Stimulated activated CD4-positive, alpha-beta T cell treated with anti-CD3 and anti-CD28 coated beads, Interleukin-4, amount 100 ng/mL, for 48 hours (primary cell): ENCODE measurements around the gene SEC23B.
"Not testable (repeated sequence)": the region's sequence is repeated elsewhere in the genome, so short reads cannot be mapped to it uniquely, and the experiment has no call there.

ENCODE experiments used
- DNase-seq, 2 donors: peaks; one replicate each; pipeline ENCODE4 v3.0.0-alpha.2; 2020; ENCODE audit warnings: low read depth in 2 of 2

Gene SEC23B

DNA sequence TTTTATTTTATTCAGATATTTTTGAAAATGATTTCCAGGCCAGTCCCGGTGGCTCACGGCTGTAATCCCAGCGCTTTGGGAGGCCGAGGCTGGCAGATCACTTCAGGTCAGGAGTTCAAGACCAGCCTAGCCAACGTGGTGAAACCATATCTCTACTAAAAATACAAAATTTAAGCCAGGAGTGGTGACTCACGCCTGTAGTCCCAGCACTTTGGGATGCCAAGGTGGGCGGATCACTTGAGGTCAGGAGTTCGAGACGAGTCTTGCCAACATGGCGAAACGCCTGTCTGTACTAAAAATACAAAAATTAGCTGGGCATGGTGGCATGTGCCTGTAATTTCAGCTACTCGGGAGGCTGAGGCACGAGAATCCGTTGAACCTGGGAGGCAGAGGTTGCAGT, 19.0 kb downstream of the SEC23B start:
- not testable (repeated sequence) for DNase-seq

DNA sequence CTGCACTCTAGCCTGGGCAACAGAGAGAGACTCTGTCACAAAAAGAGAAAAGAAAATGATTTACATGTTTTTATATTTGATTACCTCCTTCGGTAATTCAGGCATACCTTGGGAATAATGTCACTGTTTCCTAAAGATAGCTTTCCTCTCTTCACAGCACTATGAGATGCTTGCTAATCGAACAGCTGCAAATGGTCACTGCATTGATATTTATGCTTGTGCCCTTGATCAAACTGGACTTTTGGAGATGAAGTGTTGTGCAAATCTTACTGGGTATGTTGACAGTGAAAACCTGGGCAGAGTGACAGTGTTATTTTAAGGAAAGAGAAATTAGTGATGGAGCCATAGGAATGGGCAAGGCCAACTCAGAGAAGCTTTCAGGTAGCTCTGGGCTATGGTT, 19.6 kb downstream of the SEC23B start:
- DNase-seq = no peak

- DNase-seq = no peak
Observed at GRCh38 chr20:18527836-18528235, 20.1 kb downstream of the SEC23B start.

- no peak for DNase-seq
Observed at GRCh38 chr20:18529041-18529440, 21.3 kb downstream of the SEC23B start.

- no peak for DNase-seq
Observed at GRCh38 chr20:18532626-18533025, 24.9 kb downstream of the SEC23B start.

GRCh38 chr20:18533491-18533890, 25.8 kb downstream of the SEC23B start:
- no peak for DNase-seq

DNA sequence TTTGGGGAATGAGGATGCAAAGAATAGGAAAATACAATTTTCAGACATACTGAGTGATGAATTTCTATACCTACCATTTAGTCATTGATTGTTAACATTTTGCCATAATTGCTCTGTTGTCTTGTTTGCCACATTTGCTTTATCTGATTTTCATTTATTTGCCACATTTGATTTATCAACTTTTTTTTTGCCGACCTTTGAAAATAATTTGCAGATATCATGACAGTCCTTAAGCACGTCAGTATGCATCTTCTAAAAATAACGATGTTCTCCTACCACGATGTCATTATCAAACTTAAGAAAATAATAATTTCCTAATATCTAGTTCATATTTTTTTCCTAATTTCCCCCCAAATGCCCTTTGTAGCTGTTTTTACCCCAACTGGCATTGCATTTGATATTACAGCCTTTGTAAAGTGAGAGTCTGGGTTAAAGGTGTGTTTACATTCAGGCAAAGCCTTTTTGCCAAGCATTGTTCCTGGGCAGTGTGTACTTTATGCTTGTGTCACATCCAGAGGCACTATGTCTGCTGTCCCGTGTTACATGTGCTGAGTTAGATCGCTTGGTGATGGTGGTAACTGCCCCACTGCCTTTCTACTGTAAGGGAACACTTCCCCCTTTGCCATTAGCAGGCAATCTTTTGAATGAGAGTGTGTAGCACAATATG, 26.4 kb downstream of the SEC23B start:
- DNase-seq = no peak

GRCh38 chr20:18537651-18538050, 29.9 kb downstream of the SEC23B start:
- no peak for DNase-seq

DNA sequence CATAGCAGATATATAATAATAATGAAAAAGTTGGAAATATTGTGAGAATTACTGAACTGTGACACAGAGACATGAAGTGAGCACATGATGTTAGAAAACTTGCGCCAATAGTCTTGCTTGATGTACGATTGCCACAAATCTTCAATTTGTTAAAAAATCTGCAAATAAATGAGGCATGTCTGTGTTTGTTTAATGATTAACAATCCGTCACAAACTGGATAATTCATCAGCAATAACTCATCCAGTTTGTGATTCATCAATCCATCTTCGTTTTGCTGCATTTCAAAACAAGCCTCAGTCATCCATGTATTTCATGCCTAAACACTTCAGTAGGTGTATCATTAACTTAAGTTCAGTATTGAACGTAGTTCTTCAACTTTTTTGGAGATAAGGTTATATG, 34.0 kb downstream of the SEC23B start:
- DNase-seq = no peak

DNA sequence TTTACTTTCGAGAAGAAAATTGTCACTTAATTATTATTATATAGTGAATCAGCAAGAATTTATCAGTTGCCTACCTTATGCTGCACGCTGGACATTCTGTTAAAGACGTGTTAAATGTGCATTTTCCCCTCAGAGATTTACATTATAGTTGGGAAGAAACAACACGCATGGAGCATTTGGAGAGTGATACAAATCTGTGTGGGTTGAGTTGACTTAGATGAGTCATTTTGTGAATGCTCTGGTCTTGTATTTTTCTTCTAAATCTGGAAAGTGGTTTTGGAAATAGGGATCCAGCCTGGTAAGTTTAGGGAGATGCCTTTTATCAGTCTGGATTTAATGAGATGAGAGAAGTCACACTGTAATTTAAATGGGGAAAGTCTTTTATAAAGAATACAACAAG, 35.5 kb downstream of the SEC23B start:
- no peak for DNase-seq

GRCh38 chr20:18543932-18544331, 36.2 kb downstream of the SEC23B start:
- no peak for DNase-seq

DNA sequence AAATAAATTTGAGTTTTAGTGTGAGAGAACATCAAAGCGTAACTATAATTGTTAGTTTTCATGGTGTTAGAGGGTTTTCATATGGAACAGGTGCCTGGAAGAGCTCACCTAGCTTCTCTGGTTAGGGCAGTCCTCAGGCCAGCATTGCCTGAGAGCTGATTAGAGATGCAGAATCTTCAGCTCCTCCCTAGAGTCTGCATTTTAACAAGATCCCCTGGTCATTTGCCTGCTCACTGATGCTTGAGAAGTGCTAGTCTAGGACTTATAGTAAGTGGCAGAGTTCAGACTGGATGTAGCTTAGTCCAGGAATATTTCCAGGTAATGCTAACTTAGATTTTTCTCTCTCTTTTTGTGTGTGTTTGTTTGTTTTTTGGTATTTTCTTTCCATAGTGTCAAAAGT, 37.8 kb downstream of the SEC23B start:
- no peak for DNase-seq

DNA sequence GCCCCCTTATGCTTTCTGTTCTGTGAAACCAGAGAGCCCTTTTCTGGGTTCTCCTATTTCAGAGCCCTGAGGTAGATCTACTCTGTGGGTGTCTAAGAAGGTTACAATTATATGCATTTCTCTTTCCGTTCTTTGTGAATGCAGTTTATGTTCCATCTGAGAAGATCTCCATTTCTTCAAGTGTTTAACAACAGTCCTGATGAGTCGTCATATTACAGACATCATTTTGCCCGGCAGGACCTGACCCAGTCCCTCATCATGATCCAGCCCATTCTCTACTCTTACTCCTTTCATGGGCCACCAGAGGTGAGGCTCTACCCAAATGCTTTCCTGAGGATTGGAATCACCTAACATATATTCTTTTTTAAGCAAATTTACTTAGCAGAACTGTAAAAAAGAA, 40.7 kb downstream of the SEC23B start:
- DNase-seq = no peak

DNA sequence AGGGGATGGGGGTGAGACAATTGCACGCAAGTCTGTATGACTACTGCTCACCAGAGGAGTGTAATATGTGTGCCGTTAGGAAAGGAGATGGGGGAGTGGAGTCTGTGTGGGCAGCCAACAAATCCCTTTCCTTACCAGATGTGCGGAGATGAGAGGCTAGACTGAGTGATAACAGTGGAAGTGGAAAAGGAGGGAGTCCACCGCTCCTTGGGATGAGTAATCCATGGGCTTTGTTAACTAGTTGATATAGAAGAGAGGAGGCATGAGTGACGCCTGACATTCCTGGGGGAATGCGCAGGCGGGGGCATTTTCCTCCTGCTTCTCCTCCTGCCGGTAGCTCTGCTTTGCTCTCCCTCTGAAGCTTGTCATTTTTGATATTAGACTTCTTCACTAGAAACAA, 46.0 kb downstream of the SEC23B start:
- no peak for DNase-seq

- peak; percentile 88 to 94 for DNase-seq
Observed at GRCh38 chr20:18566892-18567738, 59.4 kb downstream of the SEC23B start, which contains the start of gene SMIM26. TSS of gene SMIM26 (plus strand) at chr20:18567432. CDS start at chr20:18567479, 47 bp downstream.

DNA sequence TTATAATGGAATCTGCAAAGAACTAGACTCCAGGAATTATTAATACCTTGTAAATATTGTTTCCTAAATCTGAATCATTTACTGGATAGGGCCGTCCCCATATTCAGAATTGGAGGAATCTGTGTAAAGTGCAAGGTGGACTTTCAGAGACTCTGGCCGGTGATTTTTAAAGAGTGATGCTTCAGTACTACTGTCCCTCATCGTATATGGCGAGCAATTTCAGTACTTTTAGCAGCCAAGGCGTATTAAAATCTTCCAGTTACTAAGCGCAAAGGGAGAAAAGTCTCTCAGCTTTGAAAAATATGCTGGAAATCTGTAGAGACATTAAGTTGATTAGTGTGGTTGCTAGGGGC, 60.0 kb downstream of the SEC23B start:
- no peak for DNase-seq

DNA sequence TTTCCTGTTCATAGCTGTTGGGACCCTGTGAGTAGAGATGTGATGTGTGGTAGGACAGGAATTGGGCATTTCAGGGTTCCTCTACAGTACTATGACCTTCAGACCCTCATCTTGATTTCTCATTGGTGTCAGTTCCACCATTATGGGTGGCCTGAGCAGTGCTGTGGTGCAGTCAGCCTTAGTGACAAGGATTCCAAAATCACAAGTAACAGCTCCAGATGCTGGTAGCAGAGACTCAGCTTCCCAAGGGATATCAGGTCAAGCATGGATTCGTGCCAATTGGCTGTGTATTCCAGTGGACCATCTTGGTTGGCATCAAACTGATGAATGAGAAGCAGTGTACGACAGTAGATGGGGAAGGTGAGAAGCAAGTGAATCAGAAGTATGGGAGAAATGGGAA, 63.3 kb downstream of the SEC23B start:
- no peak for DNase-seq

DNA sequence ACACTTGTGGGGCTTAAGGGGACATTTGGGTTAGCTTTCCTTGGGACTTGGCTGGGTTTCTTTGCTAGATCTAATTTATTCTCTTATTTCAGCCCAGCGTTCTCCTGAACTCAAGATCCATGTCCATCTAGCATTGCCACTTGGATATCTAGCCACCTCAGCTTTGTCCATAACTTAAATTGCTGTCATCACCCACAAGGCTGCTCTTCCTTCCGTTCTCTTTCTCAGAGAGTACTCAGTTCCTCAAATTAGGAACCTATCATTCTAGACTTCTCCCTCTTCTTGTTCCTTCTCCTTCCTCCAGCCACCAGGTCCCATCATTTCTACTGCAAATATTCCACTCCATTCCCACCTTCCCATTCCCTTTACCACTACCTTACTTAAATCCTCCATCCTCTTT, 63.8 kb downstream of the SEC23B start:
- no peak for DNase-seq

DNA sequence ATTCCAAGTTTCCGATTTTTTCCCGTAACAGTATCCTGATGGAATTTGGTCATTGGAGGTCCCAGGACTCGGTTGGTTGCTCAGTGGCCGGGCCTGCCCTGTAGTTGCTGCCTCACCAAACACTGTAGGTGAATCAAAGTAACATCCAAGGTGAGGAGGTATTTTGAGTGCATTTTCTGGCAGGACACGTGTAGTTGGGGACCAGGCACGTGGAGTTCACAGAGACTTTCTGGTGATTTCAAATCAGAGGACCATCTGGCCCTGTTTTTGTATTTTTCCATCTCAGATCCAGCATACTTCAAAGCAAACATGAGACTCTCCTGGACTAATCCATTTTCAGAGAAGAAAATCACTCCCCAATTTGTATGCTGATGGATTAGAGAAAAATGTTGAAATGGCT, 70.2 kb downstream of the SEC23B start:
- DNase-seq = no peak

DNA sequence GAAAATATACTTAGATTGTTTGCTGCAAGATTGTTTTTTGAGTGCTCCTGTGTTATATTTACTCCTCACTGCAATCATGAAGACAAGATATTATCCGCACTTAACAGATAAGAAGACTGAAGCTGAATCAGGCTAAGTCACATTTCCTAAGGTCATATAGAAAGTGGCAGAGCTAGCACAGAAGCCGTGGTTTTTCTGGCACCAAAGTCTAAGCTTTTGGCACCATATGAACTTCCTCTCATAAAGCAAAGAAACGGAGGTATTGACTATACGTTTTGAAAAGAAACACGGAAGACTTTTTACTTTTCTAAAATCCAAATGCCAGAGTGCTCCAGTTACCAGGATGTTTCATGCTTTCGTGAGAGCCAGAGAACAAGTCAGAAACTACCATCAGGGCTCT, 70.8 kb downstream of the SEC23B start:
- no peak for DNase-seq

DNA sequence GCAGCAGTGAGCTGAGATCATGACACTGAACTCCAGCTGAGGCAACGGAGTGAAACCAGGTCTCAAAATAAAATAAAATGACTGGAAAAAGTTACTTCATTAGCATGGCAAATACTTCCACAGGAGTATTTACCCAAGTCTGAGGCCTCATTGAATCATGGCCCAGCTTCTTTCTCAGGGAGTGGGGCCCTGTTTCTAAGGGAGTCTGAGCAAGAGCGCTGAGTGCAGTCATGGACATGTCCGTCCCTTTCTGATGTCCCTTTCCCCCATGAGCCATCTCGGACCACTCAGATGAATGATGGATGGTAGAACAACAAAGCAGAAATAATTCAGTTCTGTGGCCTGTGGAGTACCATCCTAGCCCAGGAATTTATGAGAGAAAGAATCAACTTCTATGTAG, 72.3 kb downstream of the SEC23B start:
- DNase-seq = no peak

DNA sequence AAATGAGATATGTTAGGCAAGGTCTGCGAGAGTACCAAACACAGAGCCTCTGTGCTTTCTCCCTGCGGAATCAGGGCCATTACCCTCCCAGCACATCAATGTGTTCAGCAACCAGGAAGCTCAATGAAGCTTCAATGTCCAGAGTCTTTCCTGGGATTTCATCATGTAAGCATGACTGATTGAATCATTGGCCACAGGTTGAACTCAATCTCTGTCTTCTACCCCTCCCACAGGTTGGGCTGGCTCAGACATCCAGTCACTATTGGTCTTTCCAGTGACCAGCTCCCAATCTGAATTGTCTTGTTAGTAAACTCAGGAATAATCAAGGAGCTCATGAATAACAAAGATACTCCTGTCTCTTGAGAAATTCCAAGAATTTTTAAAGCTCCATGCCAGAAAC, 77.4 kb downstream of the SEC23B start:
- DNase-seq = no peak
